AG09309 (cell line): ENCODE results near the gene DENND2A.
"Not testable (repeated sequence)": the region's sequence is repeated elsewhere in the genome, so short reads cannot be mapped to it uniquely, and the experiment has no call there.

ENCODE experiments used
- DNase-seq: peaks from one replicate; pipeline ENCODE4 v3.0.0-alpha.2; 2010; ENCODE audit warnings: low read depth
- H3K4me3 ChIP-seq: 2 replicates; pipeline ENCODE4 v1.5.1; 2011; ENCODE audit warnings: mild to moderate bottlenecking, low read depth, low read length, moderate library complexity; ENCODE audit not compliant: control insufficient read depth
- CTCF ChIP-seq: IDR thresholded peaks from 2 replicates; pipeline ENCODE4 v1.5.1; 2011; ENCODE audit warnings: mild to moderate bottlenecking, low read depth, low read length, inconsistent platforms; ENCODE audit not compliant: insufficient read depth, control insufficient read depth; ENCODE audit errors: missing control alignments

DENND2A gene

GRCh38 chr7:140625908-140626868 is 14.4 kb downstream of the DENND2A start:
- no peak overlapping the region for H3K4me3 ChIP-seq
- TF ChIP-seq CTCF = no peak
- peak; percentile 73 for DNase-seq

GRCh38 chr7:140625192-140625558 is 15.4 kb downstream of the DENND2A start:
- DNase-seq, H3K4me3 ChIP-seq: not testable (repeated sequence)

GRCh38 chr7:140624392-140625191 is 16.0 kb downstream of the DENND2A start:
- DNase-seq = no peak
- no peak for TF ChIP-seq CTCF
- H3K4me3 ChIP-seq = no peak overlapping the region

- no peak overlapping the region for H3K4me3 ChIP-seq
- no peak for TF ChIP-seq CTCF
- no peak for DNase-seq
These were observed 16.6 kb downstream of the DENND2A start for GRCh38 chr7:140623980-140624379.

GRCh38 chr7:140621401-140622021 is 19.1 kb downstream of the DENND2A start:
- H3K4me3 ChIP-seq = no peak overlapping the region
- TF ChIP-seq CTCF = no peak
- no peak for DNase-seq

- H3K4me3 ChIP-seq, DNase-seq: not testable (repeated sequence)
These were observed 20.6 kb downstream of the DENND2A start for GRCh38 chr7:140619915-140620510.

- TF ChIP-seq CTCF = no peak
- no peak for DNase-seq
- H3K4me3 ChIP-seq = no peak overlapping the region
These were observed 21.4 kb downstream of the DENND2A start for GRCh38 chr7:140619176-140619575.
